HG03558 (cell line): Measurements from ENCODE around the gene TMPRSS3.

Experiments
- ATAC-seq: cut with Tn5 transposase; IDR thresholded peaks from one replicate; pipeline ENCODE4 v1.9.1; 2021; ENCODE audit warnings: moderate number of reproducible peaks; ENCODE audit not compliant: unreplicated experiment; ENCODE audit errors: extremely low read depth

Gene TMPRSS3

DNA sequence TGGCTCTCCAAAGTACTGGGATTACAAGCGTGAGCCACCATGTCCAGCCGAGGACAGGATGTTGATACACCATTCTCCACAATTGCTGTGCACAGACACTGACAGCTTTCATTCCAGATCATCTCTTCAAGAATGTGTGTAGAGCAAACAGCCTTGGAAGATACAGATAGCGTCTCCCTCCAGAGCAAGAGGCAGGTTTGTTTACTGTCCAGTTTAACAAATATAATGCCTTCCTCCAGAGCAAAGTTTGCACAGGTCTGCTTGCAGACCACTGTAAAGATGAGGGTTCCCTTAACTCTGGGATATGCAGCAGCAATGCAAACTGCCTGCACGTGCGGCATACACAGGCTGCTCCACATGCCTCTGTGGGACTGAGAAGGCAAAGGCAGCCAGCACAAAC lies 4.6 kb downstream of the TMPRSS3 start:
- no peak for ATAC-seq

DNA sequence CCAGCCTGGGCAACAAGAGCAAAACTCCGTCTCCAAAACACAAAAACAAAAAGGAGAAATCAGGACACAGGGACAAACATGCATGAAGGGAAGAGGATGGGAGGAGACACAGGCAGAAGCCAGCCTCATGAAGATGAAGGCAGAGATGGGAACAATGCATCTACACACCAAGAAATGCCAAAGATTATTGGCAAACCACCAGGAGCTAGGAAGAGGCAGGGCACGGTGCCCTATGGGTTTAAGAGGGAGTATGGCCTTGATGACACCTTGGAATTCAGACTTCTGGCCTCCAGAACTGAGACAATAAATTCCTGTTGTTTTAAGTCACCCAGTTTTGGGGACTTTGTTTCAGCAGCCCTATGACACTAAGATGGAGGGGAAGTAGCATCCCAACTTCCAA lies 5.2 kb downstream of the TMPRSS3 start:
- ATAC-seq, result no peak

DNA sequence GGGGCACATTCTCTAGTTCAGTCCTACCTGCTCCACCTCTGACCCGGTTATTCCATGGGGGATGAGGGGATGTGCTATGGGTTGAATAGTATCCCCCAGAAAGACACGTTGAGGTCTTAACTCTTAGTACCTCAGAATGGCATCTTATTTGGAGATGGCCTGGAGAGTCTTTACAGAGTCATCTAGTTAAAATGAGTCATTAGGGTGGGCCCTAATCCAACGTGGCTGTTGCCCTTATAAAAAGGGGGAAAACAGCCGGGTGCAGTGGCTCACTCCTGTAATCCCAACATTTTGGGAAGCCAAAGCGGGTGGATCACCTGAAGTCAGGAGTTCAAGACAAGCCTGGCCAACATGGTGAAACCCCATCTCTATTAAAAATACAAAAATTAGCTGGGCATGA lies 5.7 kb downstream of the TMPRSS3 start:
- ATAC-seq, result no peak

DNA sequence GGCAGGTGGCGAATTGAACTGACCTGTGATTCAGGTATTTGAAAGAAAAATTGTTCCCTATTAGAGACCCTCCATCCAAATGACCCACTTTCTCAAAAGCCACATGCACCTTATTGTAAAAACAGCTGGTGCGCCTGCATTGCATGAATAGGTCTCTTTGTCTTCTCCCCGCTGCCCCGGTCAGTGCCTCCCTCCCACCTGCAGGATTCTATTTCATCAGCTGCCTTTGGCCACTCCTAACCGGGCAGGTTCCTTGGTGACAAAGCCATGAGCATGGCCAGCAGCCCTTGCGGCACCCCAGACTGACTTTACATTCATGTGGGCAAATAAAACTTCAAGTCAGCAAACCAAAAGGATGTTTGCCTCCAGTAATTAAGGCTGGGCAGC lies 6.4 kb downstream of the TMPRSS3 start:
- no peak for ATAC-seq

DNA sequence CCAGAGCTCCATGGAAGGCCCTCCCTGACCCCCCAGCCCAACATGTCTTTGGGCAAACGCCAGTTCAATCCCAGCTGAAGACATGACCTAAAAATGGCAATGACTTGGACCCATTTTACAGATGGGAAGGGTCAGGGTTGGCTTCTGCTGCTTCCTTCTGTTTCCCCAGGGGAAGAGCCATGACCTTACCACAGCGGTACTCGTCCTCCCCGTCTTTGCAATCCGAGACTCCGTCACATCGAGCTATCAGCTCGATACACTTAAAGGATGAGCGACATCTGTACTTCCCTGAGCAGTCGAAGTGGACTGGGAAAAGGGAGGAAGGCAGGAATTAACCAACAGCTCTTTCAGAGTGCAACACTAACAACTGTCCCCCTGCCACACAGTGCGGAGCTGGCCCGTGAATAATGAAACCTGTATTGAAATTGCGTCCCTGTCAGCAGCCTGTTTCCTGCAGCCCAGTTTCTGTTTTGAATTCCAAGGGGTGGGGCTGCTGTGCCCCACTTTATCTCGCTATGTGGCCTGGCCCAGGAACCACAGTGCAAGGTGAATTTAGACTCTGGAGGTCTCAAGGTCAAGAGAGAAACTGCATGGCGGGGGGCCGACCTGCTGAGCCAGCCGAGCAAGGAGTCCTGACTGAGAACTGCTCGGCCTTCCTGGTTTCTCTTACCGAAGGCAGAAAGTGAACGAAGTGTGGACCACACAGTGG lies 7.0 kb downstream of the TMPRSS3 start:
- no peak for ATAC-seq

DNA sequence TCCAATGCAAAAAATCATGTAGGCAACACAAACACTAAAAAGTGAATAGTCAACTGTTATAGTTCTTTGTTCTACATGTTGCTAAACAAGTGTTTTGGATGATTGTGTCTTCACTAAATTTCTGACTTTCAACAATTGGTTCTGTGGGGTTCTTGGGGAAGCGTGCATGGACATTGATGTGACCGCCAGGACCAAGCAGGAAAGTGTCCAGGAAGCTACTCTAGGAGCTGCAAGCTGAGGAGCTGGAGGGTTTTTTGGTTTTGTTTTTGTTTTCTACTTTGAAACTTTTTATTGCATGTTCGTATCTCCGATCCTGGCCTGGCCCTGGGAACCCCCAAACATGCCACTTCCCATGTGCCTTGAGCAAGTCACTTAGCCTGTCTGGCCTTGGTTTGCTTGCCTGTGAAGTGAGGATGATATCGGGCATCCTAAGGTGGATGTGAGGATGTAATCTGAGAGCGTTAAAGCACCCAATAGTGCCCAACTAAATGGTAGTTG lies 8.0 kb downstream of the TMPRSS3 start:
- no peak for ATAC-seq

DNA sequence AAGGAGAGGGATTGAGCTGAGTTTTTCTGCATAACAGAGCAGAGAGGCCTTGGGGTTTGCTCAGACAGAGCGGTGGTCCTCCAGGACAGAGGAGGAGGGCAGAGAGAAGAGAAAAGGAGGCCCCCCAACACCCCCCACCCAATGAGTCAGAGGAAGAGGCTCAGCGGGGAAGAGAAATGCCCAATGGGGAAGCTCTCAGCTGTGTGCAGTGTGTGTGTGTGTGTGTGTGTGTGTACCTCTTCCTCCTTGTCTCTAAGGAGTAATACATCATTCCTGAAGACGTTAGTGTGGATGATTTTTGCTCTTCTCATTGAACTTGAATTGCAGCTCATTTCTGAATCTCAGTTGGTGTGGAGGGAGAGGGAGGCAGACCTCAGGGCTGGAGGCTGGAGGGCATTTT lies 8.7 kb downstream of the TMPRSS3 start:
- ATAC-seq, result no peak

DNA sequence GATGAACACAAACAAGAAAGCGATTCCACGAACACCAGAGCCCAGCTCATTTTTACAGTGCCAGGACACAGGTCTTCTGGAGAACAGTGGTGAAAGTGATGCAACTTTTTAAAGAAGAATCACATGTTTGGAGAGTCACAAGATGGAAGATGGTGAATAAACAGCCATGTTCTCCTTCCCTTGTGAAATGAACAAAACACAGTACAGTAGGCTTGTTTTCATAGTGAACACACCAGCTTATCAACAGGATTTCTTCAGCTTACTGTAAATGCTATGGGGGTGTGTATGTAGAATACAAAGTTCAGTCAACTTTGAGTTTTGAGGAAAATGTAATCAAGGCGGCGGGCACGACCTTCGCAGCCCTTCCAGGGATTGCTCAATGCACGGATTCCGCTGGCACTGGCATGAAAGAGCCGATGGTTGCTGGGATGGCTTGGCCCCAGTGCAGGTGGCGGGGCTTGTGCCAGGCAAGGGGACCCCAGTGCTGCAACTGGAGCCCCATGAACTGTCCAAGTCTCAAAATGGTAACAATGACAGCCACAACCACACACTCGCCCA lies 9.7 kb downstream of the TMPRSS3 start:
- no peak for ATAC-seq

DNA sequence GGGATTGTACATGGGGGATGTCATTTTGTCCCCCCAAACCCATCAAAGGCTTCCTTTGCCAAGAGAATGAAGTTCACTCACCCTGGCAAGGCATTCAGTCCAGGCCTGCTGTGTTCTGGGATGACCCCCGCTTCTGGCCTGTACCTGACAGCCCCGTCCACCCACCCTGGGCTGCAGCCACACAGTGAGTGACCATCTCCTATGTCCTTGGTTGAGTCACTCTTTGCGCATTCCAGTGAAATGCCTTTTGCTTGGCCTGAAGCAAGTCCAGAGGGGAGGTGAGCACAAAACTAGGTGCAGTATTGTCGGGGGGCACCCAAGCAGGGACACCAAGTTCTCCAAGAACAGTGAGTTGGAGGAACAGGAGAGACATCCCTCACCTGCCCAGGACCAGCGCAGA lies 10.2 kb downstream of the TMPRSS3 start:
- ATAC-seq, result no peak

DNA sequence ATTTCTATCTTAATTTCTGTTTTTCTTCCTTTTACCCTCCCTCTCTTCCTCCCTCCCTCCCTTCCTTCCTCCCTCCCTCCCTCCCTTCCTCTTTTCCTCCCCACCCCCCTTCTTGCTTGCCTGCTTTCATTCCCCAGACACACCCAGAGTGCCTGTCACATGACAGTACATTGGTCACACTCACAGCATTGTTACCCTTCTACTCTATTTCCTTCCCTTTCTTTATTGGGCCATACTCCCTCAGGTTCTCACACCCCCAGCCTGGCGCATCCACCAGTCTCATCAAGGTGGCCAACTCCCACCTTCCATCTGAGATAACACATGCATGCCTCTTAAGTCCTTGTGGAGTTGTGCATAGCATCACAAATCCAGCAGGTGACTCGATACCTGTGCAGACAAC lies 10.9 kb downstream of the TMPRSS3 start:
- no peak for ATAC-seq

DNA sequence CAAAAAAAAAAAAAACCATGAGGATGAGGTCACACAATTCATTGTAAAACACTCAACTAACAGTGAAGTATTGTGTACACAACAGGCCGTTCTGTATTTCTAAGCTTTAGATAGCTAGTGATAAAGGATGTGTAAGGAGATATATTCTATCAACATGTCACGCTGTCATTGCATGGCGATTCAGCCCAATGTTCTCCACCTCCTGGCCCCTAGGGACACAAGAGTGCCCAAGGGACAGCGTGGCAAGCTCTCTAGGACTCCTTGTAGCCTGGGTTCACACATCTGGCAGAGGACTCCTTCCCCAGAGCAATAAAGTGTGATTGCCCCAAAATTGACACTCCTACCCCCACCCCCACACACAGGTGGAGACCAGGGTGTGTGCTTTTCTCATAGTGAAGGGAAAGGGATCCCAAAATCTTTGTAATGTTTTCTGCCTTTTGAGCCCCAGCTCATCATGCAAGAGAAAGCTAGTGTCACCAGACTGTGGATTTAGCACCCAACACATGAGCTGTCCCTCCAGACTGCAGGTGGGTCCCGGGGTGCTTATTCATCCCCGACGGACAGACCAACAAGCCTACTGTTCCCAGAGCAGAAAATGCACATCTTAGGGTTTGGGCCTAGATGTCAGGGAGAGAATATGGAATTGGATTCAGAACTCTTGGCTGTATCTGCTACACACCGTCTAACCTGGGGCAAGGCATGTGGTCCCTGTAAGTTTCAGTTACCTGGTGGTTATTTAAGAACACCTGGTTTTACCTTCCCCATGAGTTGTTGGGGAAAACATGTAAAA lies 11.5 kb downstream of the TMPRSS3 start:
- ATAC-seq, result no peak

DNA sequence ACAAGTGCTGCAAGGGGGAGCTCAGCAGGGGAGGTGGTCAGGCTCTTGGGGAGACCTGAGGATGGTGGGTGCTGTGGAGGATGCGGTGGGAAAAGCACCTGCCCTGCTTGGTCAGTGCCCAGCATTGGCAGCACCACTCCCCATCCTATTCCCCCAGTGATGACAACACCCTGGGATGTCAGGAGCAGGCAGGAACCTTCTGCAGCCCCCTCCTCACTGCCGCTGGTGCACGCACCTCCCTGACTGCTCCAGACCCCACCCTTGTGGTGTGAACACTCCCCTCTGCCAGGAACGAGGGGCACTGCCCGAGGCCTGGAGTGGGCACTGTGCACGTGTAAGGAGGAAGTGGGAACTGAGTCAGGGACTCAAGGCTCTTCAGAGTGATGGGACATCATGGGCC lies 12.5 kb downstream of the TMPRSS3 start:
- ATAC-seq, result no peak

DNA sequence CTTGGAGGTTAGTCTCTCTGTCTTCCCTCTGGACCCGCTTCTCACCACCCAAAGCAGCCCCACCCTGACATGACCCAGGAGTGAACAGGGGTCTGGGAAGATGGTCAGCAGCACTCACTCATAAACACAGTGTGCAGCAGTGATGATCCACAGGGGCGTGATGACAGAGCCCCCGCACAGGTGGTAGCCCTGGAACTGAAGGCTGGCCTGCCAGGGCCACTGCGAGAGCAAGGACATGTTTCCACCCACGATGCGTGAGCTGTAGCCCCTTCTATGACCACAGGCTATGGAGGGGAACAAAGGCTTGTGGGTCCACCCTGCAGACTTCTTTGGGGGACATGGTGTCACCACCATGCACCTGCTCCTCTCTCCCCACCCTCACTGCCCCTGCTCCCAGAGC lies 12.9 kb downstream of the TMPRSS3 start:
- ATAC-seq, result no peak

DNA sequence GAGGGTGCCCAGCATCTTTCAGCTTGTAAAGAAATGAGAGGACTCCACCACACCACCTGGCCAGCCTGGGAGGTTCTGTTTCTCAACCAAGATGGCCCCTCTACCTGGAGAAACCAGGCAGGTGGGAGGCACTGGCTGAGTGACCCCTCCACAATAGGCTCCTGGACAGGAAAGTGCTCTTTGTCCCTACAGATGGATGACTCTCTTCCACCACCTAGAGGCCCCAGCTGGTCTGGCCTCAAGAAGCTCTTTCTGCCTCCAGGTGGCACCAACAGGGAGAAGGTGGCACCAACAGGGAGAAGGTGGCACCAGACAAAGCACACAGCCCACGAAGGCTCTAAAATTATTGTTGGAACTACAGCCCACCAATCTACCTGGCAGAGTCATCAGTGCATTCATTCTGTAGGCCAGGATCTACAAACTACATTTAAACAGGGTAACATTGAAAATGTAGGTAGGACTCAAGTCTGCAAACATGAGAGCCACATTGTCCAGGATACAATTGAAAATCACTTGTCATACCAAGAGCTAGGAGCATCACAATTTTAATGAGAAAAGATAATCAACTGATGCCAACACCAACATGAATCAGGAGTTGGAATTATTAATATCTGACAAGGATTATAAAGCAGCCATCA lies 14.4 kb downstream of the TMPRSS3 start:
- no peak for ATAC-seq

DNA sequence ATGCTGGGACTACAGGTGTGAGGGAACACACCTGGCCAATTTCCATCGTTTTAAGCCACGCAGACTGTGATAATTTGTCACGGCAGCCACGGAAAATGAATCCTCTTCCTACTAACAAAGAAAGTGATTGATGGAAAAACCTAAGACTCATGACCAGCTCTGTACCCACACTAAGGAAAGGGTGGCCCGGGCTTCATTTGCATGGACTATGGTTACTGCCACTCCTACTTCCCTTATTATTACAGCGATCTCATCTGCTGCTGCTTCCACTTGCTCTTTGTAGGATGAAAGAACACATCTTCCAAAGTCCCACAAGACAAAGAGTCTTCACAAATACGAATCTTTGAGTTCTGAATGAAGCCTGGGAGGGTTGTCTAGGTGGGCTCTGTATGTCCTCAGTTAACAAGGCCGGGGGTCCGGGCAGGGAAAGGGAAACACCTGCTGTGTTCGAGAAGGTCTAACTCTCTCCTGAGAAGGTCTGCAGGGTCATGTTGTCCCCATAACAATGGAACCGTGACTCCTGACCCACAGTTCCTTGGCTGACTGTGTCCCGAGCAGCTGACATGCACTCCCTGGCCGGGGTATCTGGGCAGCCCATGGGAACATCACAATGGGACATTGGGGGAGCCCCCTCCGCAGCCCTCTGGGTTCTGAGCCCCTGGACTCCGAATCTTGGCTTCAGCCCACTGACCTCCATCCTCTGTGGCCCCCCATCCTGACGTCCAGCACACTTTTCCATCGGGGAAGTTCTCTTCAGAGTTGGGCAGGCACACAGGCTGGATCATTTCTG lies 16.2 kb downstream of the TMPRSS3 start:
- no peak for ATAC-seq

DNA sequence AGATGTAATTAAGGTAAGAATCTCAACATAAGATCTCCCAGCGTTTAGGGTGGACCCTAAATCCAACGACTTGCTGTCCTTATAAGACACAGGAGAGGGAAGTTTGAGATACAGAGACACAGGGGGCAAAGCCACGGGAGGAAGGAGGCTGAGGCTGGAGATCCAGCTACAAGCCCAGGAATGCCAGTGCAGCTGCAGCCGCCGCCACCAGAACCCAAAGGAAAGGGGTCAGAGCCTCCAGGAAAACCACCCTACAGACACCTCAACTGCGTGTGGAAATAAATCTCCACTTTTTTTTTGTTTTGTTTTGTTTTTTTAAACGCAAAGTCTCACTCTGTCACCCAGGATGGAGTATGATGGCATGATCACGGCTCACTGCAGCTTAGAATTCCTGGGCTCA lies 17.4 kb downstream of the TMPRSS3 start:
- ATAC-seq, result no peak

DNA sequence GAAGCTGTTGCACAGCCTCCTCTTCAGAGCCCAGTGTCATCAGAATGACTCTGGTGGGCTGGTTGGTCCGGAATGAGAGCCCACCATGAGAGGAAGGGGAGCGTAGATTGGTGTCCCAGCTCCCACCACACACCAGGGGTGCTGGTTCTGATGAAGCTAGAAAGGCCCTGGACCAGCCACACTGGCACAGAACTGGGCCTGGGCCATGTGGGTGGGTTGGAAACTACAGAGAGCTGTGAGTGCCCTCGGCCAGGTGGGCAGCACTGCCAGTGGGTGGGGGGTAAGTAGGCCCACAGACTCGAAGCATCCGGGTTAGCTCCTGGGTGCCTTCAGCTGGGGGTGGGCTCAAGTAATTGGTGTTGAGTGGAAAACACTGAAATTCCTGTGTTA lies 17.9 kb downstream of the TMPRSS3 start:
- ATAC-seq, result no peak

DNA sequence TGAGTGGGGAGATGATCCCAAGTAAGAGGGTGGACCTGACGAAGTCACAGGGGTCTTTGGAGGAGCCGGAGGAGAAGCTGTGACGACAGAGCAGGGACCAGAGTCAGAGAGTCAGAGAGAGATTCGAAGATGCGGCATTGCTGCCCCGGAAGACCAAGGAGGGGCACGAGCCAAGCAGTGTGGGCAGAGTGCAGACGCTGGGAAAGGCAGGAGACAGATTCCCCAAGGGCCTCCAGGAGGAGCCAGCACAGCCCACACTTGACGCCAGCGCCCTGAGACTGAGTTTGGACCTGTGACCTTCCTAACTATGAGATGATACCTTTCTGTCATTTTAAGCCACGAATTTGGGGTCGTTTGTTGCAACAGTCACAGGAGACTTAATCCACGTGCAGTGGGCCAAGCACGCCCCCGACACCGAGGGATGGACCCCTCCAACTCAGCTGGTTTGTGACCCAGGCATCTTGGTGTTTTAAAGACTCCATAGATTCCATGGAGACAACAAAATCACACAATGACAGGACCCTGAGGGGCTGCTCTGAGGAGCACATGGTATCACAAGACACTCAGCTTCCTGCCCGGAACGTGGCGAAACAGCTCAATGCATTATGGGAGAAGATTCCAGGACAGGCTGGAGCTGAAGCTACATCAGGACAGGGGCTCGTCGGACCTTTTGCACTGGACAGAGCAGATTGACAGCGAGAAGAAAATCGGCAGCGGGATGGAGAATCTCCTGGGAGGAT lies 18.5 kb downstream of the TMPRSS3 start:
- ATAC-seq, result no peak

DNA sequence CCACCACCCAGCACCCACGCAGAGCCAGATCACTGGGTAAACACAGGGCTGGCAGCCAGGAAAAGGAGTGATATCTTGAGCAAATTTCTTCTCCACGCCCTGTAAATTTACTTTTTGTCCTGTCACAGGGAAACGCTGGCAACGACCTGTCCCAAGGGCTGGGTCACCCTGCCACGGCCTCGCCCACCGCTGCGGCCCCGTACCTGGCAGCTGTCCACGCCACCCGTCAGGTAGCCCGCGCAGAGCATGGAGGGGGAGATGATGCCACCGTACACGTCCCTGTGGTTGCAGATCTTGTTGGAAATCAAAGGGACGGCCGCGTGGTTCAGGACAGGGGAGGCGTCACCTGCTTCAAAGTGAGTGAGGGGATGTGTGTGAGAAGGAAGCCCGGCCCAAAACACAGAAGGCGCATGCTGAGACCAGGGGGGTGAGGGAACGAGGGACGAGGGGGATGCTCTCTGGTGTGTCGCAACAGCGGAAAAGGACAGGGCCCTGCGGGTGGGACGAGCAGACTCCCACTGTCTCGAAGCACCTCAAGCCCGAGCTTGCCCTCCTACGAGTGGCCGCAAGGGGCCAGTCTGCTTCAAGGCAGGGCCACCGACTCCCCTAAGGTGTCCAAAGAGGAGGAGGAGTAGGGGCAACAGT lies 19.4 kb downstream of the TMPRSS3 start:
- ATAC-seq, result no peak
